GM21619 (cell line): ENCODE results near the gene SGK1.
"Not testable (repeated sequence)": the region's sequence is repeated elsewhere in the genome, so short reads cannot be mapped to it uniquely, and the experiment has no call there.

ENCODE experiments used
- ATAC-seq: cut with Tn5 transposase; IDR thresholded peaks from one replicate; pipeline ENCODE4 v1.9.1; 2021; ENCODE audit not compliant: unreplicated experiment

Gene SGK1

GRCh38 chr6:134328138-134328537, 10.2 kb upstream of the SGK1 start:
- no peak for ATAC-seq

GRCh38 chr6:134326192-134326591, 8.3 kb upstream of the SGK1 start:
- not testable (repeated sequence) for ATAC-seq

- ATAC-seq = no peak
Observed at GRCh38 chr6:134324766-134325165, 6.9 kb upstream of the SGK1 start.

- no peak for ATAC-seq
Observed at GRCh38 chr6:134324141-134324540, 6.2 kb upstream of the SGK1 start.

GRCh38 chr6:134323698-134324097, 5.8 kb upstream of the SGK1 start:
- no peak for ATAC-seq

- ATAC-seq = no peak
Observed at GRCh38 chr6:134323294-134323693, 5.4 kb upstream of the SGK1 start.

- ATAC-seq = no peak
Observed at GRCh38 chr6:134322216-134322615, 4.3 kb upstream of the SGK1 start.

- no peak for ATAC-seq
Observed at GRCh38 chr6:134321246-134321645, 3.3 kb upstream of the SGK1 start.

- not testable (repeated sequence) for ATAC-seq
Observed at GRCh38 chr6:134319686-134320085, 1.8 kb upstream of the SGK1 start.

- no peak for ATAC-seq
Observed at GRCh38 chr6:134318974-134319281, 1.0 kb upstream of the SGK1 start.

- no peak for ATAC-seq
Observed at GRCh38 chr6:134318236-134318973, 493 bp upstream of the SGK1 start.

- ATAC-seq = no peak
Observed at GRCh38 chr6:134316733-134317431, 1.0 kb downstream of the SGK1 start.

- no peak for ATAC-seq
Observed at GRCh38 chr6:134315974-134316441, 1.9 kb downstream of the SGK1 start.

GRCh38 chr6:134315189-134315588, 2.7 kb downstream of the SGK1 start:
- ATAC-seq = no peak

GRCh38 chr6:134314006-134314821, 3.7 kb downstream of the SGK1 start:
- ATAC-seq = no peak

GRCh38 chr6:134312038-134312660, 5.8 kb downstream of the SGK1 start:
- no peak for ATAC-seq

GRCh38 chr6:134310817-134311216, 7.1 kb downstream of the SGK1 start:
- no peak for ATAC-seq

GRCh38 chr6:134309983-134310605, 7.8 kb downstream of the SGK1 start:
- ATAC-seq = no peak

GRCh38 chr6:134309227-134309626, 8.7 kb downstream of the SGK1 start:
- no peak for ATAC-seq

GRCh38 chr6:134308800-134309199, 9.1 kb downstream of the SGK1 start:
- ATAC-seq = no peak

GRCh38 chr6:134307870-134308269, 10.0 kb downstream of the SGK1 start:
- ATAC-seq = no peak
